Muscle of arm (tissue), 12 donors: ENCODE measurements around the gene PTPN9. TPM values are rescaled to one million over a fixed set of nuclear protein-coding genes. Genes with fewer than 3 reads are reported as not detected.
"Not testable (repeated sequence)": the region's sequence is repeated elsewhere in the genome, so short reads cannot be mapped to it uniquely, and the experiment has no call there.

Experiments
- DNase-seq: peaks from one replicate; pipeline ENCODE4 v3.0.0-alpha.2; 2013
- polyA plus RNA-seq, 12 donors: library from polyadenylated mRNA; unstranded; fragments of 120-200 nt; gene quantifications; one replicate each; pipeline ENCODE4 v1.2.1, GENCODE V29; 2013; ENCODE audit not compliant: insufficient read length in 12 of 12

The PTPN9 gene
- polyA plus RNA-seq, 12 donors: 16.4 to 31.9 (median 23.4) TPM; not detected in 1

GRCh38 chr15:75454471-75455378 is 124.4 kb downstream of the PTPN9 start:
- peak; percentile 82 for DNase-seq

- DNase-seq: peak; percentile 100
Measured at GRCh38 chr15:75453703-75454470, 125.2 kb downstream of the PTPN9 start.

- peak; percentile 52 for DNase-seq
Measured at GRCh38 chr15:75452865-75453702, 126.0 kb downstream of the PTPN9 start.

GRCh38 chr15:75452364-75452864 is 126.7 kb downstream of the PTPN9 start:
- DNase-seq: peak; percentile 85

GRCh38 chr15:75451674-75452363 is 127.3 kb downstream of the PTPN9 start, which contains the start of gene SIN3A:
Gene SIN3A, minus strand, starts transcription at chr15:75451690. Its CDS starts 21,315 bp downstream, at chr15:75430375.
- DNase-seq: peak; percentile 99

- DNase-seq: no peak
Measured at GRCh38 chr15:75451202-75451673, 127.9 kb downstream of the PTPN9 start.

GRCh38 chr15:75450307-75451201 is 128.6 kb downstream of the PTPN9 start:
- peak; percentile 95 for DNase-seq

- DNase-seq: no peak
Measured at GRCh38 chr15:75449585-75450306, 129.4 kb downstream of the PTPN9 start.

- not testable (repeated sequence) for DNase-seq
Measured at GRCh38 chr15:75448171-75448570, 130.9 kb downstream of the PTPN9 start.

GRCh38 chr15:75446151-75446550 is 133.0 kb downstream of the PTPN9 start:
- no peak for DNase-seq

- not testable (repeated sequence) for DNase-seq
Measured at GRCh38 chr15:75445324-75445723, 133.8 kb downstream of the PTPN9 start.

GRCh38 chr15:75443972-75444453 is 135.1 kb downstream of the PTPN9 start:
- not testable (repeated sequence) for DNase-seq

- no peak for DNase-seq
Measured at GRCh38 chr15:75437721-75438120, 141.4 kb downstream of the PTPN9 start.

GRCh38 chr15:75436881-75437280 is 142.2 kb downstream of the PTPN9 start:
- no peak for DNase-seq

- DNase-seq: no peak
Measured at GRCh38 chr15:75431682-75432081, 147.4 kb downstream of the PTPN9 start.

GRCh38 chr15:75431270-75431669 is 147.8 kb downstream of the PTPN9 start:
- no peak for DNase-seq

- DNase-seq: no peak
Measured at GRCh38 chr15:75430259-75430658, 148.9 kb downstream of the PTPN9 start.

- no peak for DNase-seq
Measured at GRCh38 chr15:75428152-75428551, 151.0 kb downstream of the PTPN9 start.
